Body of pancreas (tissue), 4 donors: ENCODE measurements around the gene EHBP1.
A peak's percentile ranks its signal among the peaks of the same experiment; 100 is the strongest.

ENCODE experiments used
- POLR2A ChIP-seq, 3 donors: fragments of 450-650 bp; IDR thresholded peaks; one replicate each; pipeline ENCODE4 v1.6.1; 2016; ENCODE audit warnings: antibody characterized with exemption in 3 of 3, mild to moderate bottlenecking in 2 of 3
- TF ChIP-seq, protein P1 (sequence below), 7 experiments: fragments of 450-650 bp in 4 of 7; fragments of 200-600 bp in 3 of 7; sonication (generic) in 3 of 7; IDR thresholded peaks; one replicate each; pipeline ENCODE4 v1.5.1; 2016 to 2019; ENCODE audit warnings: antibody characterized with exemption in 7 of 7

DNA sequence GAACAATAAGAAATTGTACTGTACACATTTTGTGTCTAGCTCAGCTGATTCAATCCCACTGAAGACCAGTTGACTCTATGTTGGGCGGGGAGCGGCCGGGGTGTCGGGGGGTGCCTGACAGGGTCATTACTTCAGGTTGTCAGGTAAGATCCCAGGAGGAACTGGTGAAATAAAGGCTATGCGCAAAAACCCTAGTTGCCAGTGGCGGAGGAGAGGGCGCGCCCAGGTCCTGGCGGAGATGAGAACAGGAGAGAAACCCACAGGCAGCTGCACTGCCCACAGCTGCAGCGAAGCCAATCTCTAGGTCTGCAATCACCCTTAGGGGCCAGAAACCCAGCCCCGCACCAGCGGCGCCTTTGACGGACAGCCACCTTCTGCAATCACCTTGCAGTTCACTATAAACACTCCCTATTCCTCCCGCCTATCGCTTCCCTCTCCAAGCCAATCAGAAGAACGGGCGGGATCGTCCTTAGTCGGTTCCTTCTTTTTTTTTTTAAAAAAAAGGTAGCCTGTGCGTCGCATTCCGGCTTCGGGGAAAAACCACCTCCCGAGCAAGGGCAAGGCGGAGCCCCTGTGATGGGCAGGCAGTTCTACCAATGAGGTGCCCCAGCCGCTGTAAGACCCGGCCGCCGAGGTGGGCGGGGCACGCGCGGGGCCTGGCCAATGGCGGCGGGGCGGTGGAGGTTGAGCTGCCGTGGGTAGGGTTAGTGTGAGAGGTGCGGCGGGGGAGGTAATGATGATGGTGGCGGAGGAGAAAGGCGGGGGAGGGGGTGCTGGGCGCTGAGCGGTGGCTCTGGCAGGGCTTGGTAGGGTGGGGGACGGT is at the start of gene EHBP1:
- TF ChIP-seq, protein P1, sequence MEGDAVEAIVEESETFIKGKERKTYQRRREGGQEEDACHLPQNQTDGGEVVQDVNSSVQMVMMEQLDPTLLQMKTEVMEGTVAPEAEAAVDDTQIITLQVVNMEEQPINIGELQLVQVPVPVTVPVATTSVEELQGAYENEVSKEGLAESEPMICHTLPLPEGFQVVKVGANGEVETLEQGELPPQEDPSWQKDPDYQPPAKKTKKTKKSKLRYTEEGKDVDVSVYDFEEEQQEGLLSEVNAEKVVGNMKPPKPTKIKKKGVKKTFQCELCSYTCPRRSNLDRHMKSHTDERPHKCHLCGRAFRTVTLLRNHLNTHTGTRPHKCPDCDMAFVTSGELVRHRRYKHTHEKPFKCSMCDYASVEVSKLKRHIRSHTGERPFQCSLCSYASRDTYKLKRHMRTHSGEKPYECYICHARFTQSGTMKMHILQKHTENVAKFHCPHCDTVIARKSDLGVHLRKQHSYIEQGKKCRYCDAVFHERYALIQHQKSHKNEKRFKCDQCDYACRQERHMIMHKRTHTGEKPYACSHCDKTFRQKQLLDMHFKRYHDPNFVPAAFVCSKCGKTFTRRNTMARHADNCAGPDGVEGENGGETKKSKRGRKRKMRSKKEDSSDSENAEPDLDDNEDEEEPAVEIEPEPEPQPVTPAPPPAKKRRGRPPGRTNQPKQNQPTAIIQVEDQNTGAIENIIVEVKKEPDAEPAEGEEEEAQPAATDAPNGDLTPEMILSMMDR (IDR thresholded peaks at IDR 0.05): peak in 3 of 7 experiments; percentile 5 to 24 (median 11)
- peak; percentile 90 to 98 (median 97) for TF ChIP-seq POLR2A (IDR thresholded peaks at IDR 0.05)
